GM19438 (cell line): Measurements from ENCODE around the gene TPPP.
"Not testable (repeated sequence)": the region's sequence is repeated elsewhere in the genome, so short reads cannot be mapped to it uniquely, and the experiment has no call there.

Experiments used
- ATAC-seq: cut with Tn5 transposase; IDR thresholded peaks from one replicate; pipeline ENCODE4 v1.9.1; 2021; ENCODE audit warnings: low read depth; ENCODE audit not compliant: unreplicated experiment

TPPP gene

GRCh38 chr5:634191-634590 lies 59.0 kb downstream of the TPPP start:
- ATAC-seq = no peak

DNA sequence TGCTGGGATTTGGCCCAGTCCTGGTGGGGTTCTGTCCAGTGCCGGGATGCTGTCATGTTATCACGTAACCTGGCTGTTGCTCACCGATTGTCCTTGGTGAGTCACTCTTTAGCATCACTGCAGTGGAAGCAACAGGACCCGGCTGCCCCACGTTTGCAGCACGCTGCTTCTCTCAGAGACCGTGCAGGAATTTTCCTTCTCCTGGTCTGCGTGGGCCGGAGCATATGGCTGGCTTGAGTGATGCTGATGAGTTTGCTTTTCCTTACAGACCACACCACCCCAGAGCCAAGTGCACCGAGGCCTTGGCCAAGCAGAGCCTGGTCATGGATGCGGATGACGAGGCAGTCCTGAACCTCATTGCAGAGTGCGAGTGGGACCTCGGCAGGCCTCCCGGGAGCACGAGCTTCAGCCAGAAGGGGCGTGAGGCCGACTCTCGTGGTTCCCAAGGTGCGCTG lies 59.6 kb downstream of the TPPP start:
- no peak for ATAC-seq

DNA sequence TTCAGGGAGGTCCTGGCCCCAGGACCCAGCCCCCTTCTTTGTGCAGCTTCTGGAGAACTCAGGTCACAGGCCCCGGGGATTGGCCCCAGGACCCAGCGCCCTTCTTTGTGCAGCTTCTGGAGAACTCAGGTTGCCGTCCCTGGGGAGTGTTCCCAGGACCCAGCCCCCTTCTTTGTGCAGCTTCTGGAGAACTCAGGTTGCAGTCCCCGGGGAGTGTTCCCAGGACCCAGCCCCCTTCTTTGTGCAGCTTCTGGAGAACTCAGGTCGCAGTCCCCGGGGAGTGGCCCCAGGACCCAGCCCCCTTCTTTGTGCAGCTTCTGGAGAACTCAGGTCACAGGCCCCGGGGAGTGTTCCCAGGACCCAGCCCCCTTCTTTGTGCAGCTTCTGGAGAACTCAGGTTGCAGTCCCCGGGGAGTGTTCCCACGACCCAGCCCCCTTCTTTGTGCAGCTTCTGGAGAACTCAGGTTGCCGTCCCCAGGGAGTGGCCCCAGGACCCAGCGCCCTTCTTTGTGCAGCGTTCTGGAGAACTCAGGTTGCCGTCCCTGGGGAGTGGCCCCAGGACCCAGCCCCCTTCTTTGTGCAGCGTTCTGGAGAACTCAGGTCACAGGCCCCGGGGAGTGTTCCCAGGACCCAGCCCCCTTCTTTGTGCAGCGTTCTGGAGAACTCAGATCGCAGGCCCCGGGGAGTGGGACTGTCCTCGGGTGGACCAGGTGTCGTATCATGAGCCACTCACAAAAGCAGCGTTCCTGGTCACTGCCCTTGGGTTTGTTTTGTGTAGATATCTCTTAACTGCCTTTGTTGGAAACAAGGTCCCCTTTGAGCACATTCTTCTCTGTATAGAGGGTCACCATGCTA lies 64.6 kb downstream of the TPPP start:
- not testable (repeated sequence) for ATAC-seq

DNA sequence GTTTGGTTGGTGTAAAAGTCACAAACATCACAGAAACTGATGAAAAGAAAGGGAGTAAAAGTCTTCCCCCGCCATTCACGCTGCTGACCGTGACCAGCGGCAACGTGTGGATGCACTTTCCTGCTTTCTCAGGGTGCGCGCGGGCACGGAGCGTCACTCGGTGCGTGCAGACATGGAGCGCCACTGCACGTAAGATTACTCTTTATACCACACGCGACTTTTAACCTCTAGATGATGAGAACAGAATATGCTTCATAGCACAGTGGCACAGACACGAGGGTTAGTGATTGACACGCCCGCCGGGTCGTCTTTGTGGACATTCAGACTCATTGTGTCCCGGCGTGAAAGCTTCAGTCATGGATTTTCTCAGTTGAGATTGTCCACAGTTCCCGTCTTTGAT lies 65.3 kb downstream of the TPPP start:
- ATAC-seq = no peak

DNA sequence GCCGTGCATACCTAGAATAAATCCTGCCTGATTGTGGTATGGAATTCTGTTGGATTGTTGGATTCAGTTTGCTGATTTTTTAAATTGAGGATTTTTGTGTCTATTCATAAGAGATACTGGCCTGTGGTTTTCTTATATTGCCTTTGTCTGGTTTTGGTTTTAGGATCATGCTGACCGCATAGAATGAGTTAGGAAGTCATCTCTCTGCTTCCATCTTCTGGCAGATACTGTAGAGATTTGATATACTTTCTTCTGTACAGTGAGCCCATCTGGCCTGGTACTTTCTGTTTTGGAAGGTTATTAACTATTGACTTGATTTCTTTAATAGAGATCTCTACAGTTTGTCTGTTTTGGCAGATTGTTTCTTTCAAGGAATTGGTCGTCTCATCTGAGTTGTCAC lies 66.3 kb downstream of the TPPP start:
- no peak for ATAC-seq

- ATAC-seq = no peak
These were observed 67.6 kb downstream of the TPPP start for GRCh38 chr5:625516-625915.

DNA sequence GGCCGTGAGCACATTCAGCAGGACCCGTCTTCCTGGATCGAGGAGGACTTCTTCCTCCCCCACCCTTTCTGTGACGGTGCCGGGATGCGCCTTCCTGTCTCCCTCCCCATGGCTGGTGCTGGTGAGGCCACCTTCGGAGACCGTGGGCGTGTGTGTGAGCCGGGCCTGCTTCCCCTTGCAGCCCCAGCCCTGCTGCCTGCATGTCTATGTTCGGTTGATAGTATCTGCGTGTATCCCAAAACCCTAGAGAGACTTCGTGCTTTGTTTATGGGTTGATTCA lies 68.3 kb downstream of the TPPP start:
- no peak for ATAC-seq

DNA sequence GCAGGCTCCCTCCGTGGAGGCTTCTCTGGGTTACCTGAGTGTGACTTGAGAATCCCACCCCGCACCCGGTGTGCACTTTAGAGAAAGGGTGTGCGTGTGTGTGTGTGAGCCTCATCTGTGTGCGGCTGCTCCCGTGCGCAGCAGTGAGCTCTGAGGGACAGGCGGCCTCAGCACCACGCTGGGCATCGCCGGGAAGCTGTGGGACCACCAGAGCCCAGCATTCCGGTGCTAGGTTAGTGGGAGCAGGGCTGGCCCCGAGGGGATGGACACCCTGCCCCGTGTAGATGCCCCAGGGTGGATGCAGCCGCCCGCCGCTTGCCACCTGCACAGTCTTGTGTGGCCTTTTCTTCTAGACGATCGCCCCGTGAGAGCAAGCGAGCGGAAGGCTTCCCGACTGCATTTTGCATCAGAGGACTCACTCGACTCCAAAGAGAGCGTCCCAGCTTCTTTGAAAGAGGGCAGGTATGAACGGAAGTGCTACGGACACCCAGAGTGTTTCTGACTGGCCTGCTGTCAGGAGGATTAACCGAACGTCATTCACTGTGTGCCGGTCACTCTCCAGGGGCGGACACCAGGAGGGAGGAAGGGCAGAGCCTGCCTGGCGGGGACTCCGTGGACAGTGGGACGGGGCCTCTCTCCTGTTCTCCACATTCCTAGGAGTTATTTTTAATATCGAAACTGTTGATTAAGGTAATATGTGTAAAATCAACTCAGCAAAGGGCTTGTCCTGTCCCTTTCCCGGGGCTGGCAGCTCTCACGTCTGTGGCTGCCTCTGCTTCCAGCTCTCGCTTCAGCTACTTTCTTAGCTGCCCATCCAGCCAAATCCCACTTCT lies 68.8 kb downstream of the TPPP start:
- no peak for ATAC-seq

DNA sequence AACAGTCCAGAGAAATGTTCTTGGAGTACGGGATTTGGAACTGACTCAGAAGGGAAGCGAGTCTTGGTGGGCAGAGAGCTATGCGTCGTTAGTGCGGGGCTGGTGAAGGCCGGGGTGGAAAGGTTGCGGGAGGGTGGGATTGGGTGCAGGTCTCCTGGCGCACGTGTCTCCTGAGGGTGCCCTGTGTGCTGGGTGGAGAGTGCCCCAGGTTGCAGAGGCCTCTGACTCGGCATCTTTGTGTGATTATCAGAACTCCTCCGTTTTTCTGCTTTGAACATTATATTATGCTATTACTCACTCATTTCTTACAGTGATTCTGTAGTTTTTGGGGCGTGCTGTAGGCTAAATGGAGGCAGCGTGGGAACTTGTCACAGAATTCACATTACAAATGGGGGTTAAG lies 69.6 kb downstream of the TPPP start:
- no peak for ATAC-seq

- ATAC-seq = no peak
These were observed 70.1 kb downstream of the TPPP start for GRCh38 chr5:622946-623522.

DNA sequence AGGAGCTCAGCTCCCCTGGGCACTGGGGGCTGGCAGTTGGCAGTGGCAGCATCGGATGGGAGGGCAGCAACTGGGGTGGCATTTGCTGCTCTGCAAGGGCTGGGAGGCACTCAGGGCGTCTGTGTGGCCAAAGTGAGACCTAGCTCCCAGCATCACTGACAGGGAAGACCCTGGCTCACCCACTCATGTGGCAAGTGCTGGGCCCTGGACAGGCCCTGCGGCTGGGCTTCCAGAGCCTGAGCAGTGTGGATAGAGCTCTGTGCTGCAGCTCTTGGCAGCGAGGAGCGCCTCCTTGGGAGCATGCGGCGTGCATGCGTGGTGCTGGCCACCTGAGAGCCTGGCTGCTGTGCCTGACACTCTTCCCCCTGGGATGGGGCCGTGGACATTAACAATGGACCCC lies 70.8 kb downstream of the TPPP start:
- no peak for ATAC-seq

DNA sequence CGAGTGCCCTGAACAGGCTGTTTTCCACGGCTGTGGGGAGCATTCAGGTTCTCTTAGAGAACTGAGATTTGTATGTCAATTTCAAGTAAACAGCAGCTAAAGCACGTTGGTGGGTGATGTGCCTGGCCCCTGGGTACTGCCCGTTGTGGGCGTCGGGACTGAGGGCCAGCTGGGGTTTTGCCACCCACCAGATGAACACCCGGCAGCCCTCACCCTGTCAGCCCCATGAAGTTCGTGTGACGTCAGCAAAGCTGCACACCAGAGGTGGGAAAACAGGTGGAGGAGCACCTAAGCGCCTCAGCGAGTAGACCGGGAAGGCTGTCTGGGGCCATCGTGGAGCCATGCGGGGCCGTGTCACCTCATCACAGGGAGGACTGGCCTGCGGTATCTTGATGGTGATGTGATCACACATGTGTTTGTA lies 71.8 kb downstream of the TPPP start:
- no peak for ATAC-seq

DNA sequence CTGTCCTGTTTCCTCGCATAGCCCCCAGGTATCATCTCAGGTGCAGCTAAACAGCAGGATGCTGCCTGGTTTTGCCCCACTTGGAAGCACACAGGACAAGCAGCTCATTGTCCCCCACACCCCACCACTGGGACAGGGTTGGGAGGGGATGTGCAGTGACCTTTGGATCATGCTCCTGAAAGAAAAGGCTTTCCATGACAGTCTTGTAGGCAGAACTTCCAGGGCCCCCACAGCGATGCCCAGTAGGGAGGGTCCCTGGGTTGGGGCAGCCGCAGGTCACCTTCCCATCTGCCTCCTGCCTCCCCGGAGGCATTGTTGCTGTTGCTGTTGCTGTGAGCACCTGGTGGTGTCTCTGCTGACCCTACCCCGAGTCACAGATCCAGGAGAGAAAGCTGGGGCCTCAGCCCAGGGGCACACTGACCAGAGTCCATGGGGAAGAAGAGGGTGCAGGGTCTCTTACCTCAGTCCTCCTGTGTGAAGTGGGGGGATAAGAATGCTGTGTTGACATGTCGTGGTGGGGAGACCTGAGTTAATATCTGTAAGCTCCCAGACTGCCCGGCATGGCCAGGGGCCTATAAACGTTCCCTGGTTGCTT lies 72.5 kb downstream of the TPPP start:
- ATAC-seq = no peak

DNA sequence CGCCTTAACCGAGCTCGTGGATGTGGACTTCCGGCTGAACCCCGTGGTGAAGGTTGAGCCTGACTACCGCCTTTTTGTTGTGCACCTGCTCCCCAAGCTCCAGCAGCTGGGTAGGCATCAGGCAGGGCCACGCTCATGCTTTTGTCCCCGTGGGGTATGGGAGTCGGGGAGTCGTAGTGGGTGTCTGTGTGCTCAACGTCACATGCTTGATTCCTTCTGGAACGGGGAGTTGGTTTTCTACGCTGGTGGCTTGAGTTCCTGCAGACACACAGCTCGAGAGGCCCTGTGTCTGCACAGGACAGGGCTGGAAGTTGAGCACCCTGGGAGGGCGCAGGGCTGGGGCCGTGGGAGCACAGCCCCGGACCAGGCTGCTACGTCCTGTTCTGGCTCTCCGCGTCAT lies 73.0 kb downstream of the TPPP start:
- no peak for ATAC-seq

- no peak for ATAC-seq
These were observed 73.7 kb downstream of the TPPP start for GRCh38 chr5:619444-619843.

DNA sequence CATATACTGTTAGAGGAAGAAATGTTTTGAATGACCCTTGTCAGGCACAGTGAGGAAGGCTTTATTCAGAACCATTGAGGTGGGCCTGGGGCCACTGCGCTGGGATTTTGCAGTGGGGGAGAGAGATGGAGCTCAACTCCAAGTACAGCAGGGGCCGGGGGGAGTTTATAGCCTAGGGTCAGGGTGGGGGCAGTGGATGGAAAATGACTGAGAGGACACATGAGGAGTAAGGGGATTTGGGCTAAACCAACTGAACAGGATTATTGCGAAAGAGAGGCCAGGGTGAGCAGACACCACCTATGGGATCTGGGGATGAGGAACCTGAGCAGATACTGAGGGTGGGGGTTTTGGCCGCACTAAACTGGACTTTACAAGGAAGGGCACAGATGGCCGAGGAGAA lies 74.7 kb downstream of the TPPP start:
- ATAC-seq = no peak

- no peak for ATAC-seq
These were observed 75.3 kb downstream of the TPPP start for GRCh38 chr5:617896-618295.

DNA sequence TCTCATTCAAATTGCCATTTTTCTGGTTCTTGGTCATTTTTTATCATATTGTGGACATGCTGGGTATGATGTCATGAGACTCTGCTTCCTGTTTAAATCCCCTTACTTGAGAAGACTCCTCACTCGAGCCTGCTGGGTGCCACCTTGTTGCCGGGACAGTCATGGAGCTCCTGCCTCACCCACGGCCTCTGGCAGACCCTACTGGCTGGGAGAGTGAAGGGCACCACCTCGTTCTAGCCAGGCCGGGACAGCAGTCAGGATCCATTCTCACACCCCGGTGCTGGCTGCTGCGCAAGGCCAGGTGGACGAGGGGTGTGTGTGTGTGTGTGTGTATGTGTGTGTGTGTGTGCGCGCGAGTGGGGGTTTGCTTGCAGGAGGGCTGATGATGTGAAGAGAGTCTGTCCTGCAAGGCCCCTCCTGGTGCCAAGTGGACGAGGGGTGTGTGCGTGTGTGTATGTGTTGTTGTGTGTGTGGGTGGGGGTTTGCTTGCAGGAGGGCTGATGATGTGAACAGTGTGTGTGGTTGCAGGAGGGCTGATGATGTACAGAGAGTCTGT lies 76.6 kb downstream of the TPPP start:
- ATAC-seq = no peak

DNA sequence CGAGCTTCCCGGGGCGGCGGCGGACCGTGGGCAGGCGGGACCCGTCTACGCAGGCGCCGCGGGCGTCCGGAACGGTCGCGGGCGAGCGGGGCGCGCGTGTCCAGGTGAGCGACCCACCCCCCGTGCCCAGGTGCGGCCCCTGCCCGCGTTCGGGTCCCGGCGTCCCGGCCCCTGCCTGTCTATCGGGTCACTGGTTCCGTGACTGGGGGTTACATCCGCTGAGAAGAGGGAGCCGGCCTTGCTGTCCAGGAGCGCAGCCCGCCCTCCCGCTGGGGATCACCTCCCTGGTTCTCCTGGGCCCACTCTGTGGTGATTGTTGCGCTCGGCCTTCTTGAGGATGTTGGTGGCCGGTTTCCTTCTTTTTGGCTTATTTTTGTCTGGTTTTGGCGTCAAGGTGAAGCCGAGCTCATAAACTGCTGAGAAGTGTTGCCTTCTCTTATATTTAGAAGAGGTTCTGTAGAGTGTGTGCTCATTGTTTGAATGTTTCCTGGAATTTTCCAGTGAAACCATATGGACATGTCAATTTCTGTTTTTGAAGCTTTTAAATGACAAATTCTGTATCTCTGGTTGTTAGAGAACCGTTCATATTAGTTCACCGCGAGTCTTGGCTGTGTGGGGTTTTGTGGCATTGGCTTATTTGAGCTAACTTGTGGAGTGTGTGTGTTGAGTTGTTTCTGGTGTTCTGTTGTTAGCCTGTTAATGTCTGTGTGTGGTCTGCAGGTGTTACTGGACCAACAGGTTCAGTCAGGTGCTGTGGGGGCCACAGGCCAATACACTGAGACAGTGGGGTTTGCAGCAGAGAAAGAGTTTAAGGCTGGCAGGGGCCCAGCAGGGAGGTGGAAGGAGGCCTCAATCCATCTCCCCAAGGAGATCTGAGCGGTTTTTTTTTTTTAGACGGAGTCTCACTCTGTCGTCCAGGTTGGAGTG lies 80.4 kb downstream of the TPPP start:
- ATAC-seq = peak; percentile 25
